ENCODE measurements around the gene NPAS4. TPM values are rescaled to one million over a fixed set of nuclear protein-coding genes. Genes with fewer than 3 reads are reported as not detected.

Gene NPAS4
- total and polyA plus RNA-seq, 2 of the 4 experiments (the other 2 are of a cell fraction) = under 0.01 to 0.77 TPM

DNA sequence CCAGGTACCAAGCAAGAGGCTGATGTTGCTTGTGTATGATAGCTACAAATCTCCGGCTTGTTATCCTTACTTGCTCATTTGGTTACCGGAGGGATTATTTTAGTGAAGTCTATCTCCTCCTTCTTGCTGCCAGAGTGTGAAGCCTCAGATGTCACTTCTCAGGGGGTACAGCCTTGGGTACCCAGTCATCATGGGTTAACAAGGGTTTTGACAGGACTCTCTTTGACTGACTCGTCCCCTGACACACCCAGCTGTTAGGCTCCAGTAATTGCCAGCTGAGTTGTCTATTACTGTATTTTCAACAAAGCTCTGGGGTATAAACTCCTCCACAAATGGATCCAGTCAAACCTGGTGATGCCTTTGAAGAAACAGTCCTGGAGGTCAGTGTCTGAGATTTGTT lies 34.0 kb downstream of the NPAS4 start:
- intact Hi-C loops (cut with micrococcal nuclease) = no loop called here
- no peak overlapping the region for H3K18ac ChIP-seq (ENCODE audit: low read depth, low read length)
- H3K9me1 ChIP-seq (ENCODE audit: insufficient read depth, low read length) = no peaks in the 10 kb centered on the region
- no peaks in the 10 kb centered on the region for H3K9me3 ChIP-seq (ENCODE audit: control insufficient read depth, insufficient read depth, low read length)
- no peak overlapping the region for H3K23ac ChIP-seq (ENCODE audit: low read depth, low read length)
- H3K79me1 ChIP-seq (ENCODE audit: low read depth in 1 of 2, low read length in 2 of 2) = no peaks in the 10 kb centered on the region
- no TSS peak for BruUV-seq (replicated peaks)
- H4K5ac ChIP-seq (ENCODE audit: low read depth, low read length) = no peak overlapping the region
- ATAC-seq (ENCODE audit: low read depth) (no peak), DNase-seq (no peak)
- H2BK5ac ChIP-seq (ENCODE audit: low read depth, low read length, poor library complexity, severe bottlenecking) = no peak overlapping the region
- peaks cover 39% of the 10 kb centered on the region for H3K27me3 ChIP-seq (ENCODE audit: control insufficient read depth, insufficient read depth, low read length)
- H2AK5ac ChIP-seq (ENCODE audit: low read depth, low read length) = no peak overlapping the region
- H3K4me2 ChIP-seq (ENCODE audit: low read depth, low read length) = no peak overlapping the region
- no peak overlapping the region for H2BK15ac ChIP-seq (ENCODE audit: low read depth, low read length)
- no peak overlapping the region for H3K4me3 ChIP-seq (ENCODE audit: insufficient read depth, low read depth, low read length)
- no peak for TF ChIP-seq CEBPB (IDR thresholded peaks at IDR 0.05; ENCODE audit: low read depth, low read length)
- no peak for TF ChIP-seq CHD1 (IDR thresholded peaks at IDR 0.05; ENCODE audit: low read depth, low read length)
- no peak for TF ChIP-seq NFE2L2 (IDR thresholded peaks at IDR 0.05; ENCODE audit: low read depth, low read length)
- no peak for TF ChIP-seq RCOR1 (IDR thresholded peaks at IDR 0.05; ENCODE audit: insufficient replicate concordance, low read length)
- TF ChIP-seq, protein P1, sequence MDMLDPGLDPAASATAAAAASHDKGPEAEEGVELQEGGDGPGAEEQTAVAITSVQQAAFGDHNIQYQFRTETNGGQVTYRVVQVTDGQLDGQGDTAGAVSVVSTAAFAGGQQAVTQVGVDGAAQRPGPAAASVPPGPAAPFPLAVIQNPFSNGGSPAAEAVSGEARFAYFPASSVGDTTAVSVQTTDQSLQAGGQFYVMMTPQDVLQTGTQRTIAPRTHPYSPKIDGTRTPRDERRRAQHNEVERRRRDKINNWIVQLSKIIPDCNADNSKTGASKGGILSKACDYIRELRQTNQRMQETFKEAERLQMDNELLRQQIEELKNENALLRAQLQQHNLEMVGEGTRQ (IDR thresholded peaks at IDR 0.05; ENCODE audit: low read depth, low read length) = no peak
- no peak for TF ChIP-seq MAZ (IDR thresholded peaks at IDR 0.05; ENCODE audit: borderline replicate concordance, low read depth, low read length)
- TF ChIP-seq FOS (IDR thresholded peaks at IDR 0.05; ENCODE audit: low read depth, low read length) = no peak
- no peak for TF ChIP-seq MAFK (IDR thresholded peaks at IDR 0.05; ENCODE audit: low read depth, low read length)
- no peak for TF ChIP-seq MXI1 (IDR thresholded peaks at IDR 0.05; ENCODE audit: borderline replicate concordance, low read depth, low read length)
- TF ChIP-seq POLR2A (IDR thresholded peaks at IDR 0.05; ENCODE audit: low read depth, low read length) = no peak
- TF ChIP-seq RAD21 (IDR thresholded peaks at IDR 0.05; ENCODE audit: low read length) = no peak
- TF ChIP-seq SMC3 (IDR thresholded peaks at IDR 0.05; ENCODE audit: low read depth, low read length) = no peak
- no peak for TF ChIP-seq CTCF (conservative IDR thresholded peaks at IDR 0.05; ENCODE audit: low read depth, low read length)
- TF ChIP-seq BHLHE40 (IDR thresholded peaks at IDR 0.05; ENCODE audit: low read depth, low read length) = no peak
- no peak for TF ChIP-seq RFX5 (IDR thresholded peaks at IDR 0.05; ENCODE audit: low read depth, low read length)
- TF ChIP-seq ELK1 (IDR thresholded peaks at IDR 0.05; ENCODE audit: borderline replicate concordance, low read depth, low read length) = no peak
- no peak overlapping the region for H3K27ac ChIP-seq (ENCODE audit: insufficient read depth, low read length)
- no peak overlapping the region for H3K4ac ChIP-seq (ENCODE audit: low read depth, low read length)
- ChIA-PET CTCF (no interaction called here), POLR2A (ENCODE audit: unreplicated experiment) (interaction anchor here (0.6 kb wide), 1 partner anchor 164 kb away, joined by 8 read pairs; no protein-coding TSS in a partner anchor)
- no peaks in the 10 kb centered on the region for H3K36me3 ChIP-seq (ENCODE audit: control insufficient read depth, insufficient read depth, low read length)
- 0 out of 2 replicates have a peak, but pooled peaks cover 3% of the 10 kb centered on the region for H3K4me1 ChIP-seq (ENCODE audit: control insufficient read depth, insufficient read depth, low read length)
- no peak overlapping the region for H4K91ac ChIP-seq (ENCODE audit: insufficient read depth, low read depth, low read length)
- 33% methylated on average over 1 of the region's 3 CpGs; no CpG with 5 or more reads in 1 of the 2 experiments for WGBS, 2 experiments (ENCODE audit: extremely low coverage in 2 of 2, insufficient read length in 1 of 2)
- H4K8ac ChIP-seq (ENCODE audit: low read depth in 2 of 2, low read length in 2 of 2) = no peak overlapping the region
- no peaks in the 10 kb centered on the region for H4K20me1 ChIP-seq (ENCODE audit: insufficient read depth, low read length)
- H2BK120ac ChIP-seq (ENCODE audit: low read depth, low read length) = no peak overlapping the region
- no peak overlapping the region for H3K14ac ChIP-seq (replicated peaks; ENCODE audit: low read depth, low read length)
- H3K9ac ChIP-seq (ENCODE audit: low read depth, low read length) = no peak overlapping the region
- H3K56ac ChIP-seq (ENCODE audit: extremely low read depth, insufficient read depth, low read length) = no peak overlapping the region
- no peak overlapping the region for H2AK9ac ChIP-seq (replicated peaks; ENCODE audit: low read depth, low read length, poor library complexity)
- H2BK20ac ChIP-seq (ENCODE audit: low read depth, low read length) = no peak overlapping the region
- H2AFZ ChIP-seq (replicated peaks; ENCODE audit: low read length, poor library complexity) = no peak overlapping the region
- in situ Hi-C loops (cut with MboI; ENCODE audit: low sequenced_read_pairs) = no loop called here
- dilution Hi-C loops (cut with HindIII; ENCODE audit: low sequenced_read_pairs, unreplicated experiment) = no loop called here
